SK-N-SH (cell line): Measurements from ENCODE around the gene KRT39.

Experiments used
- EP300 ChIP-seq, 2 experiments: IDR thresholded peaks; 2 replicates each; pipeline versions ENCODE4 v1.4.0 to v1.6.1; 2012; ENCODE audit warnings: borderline replicate concordance in 1 of 2, low read depth in 1 of 2, low read length in 1 of 2
- GABPA ChIP-seq: IDR thresholded peaks from 2 replicates; pipeline ENCODE4 v1.4.0; 2012; ENCODE audit warnings: low read depth, mild to moderate bottlenecking
- NFIC ChIP-seq: IDR thresholded peaks from 2 replicates; pipeline ENCODE4 v1.4.0; 2012; ENCODE audit warnings: borderline replicate concordance
- NRF1 ChIP-seq: IDR thresholded peaks from 2 replicates; pipeline ENCODE4 v1.6.1; 2012; ENCODE audit warnings: low read depth, mild to moderate bottlenecking, low read length
- POLR2AphosphoS5 ChIP-seq: IDR thresholded peaks from 2 replicates; pipeline ENCODE4 v1.6.1; 2012; ENCODE audit warnings: low read depth, low read length
- RFX5 ChIP-seq: IDR thresholded peaks from 2 replicates; pipeline ENCODE4 v1.6.1; 2012; ENCODE audit warnings: mild to moderate bottlenecking, improper control_type of control experiment, low read length
- YY1 ChIP-seq: IDR thresholded peaks from 2 replicates; pipeline ENCODE4 v1.4.0; 2012; ENCODE audit warnings: low read depth, mild to moderate bottlenecking
- TF ChIP-seq, protein P1 (sequence below): fragments of 200-600 bp; sonication (generic); IDR thresholded peaks from 2 replicates; pipeline ENCODE4 v1.6.1; 2017; ENCODE audit warnings: antibody characterized with exemption, mild to moderate bottlenecking, moderate library complexity
- TF ChIP-seq, protein P2 (sequence below): IDR thresholded peaks from 2 replicates; pipeline ENCODE4 v1.4.0; 2012; ENCODE audit warnings: low read depth

DNA sequence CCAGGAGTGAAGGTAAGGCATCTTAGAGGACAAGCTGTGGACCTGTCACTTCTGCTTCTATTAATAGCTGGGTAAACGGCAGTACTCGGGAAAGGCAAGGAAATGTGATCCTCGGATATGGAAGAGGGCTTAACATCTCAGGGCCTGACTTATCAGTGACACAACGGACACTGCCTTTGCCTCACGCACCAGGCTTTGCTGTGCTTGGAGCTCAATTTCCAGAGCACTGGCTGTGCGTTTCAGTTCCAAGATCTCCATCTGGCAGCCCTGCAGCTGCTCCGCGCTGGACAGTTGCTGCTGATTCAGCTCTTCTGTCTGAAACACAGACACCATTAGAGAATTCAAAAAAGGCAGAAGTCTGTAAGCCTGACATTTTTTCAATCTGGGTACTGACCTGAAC lies 13.8 kb upstream of the KRT39 start:
- TF ChIP-seq, protein P1, sequence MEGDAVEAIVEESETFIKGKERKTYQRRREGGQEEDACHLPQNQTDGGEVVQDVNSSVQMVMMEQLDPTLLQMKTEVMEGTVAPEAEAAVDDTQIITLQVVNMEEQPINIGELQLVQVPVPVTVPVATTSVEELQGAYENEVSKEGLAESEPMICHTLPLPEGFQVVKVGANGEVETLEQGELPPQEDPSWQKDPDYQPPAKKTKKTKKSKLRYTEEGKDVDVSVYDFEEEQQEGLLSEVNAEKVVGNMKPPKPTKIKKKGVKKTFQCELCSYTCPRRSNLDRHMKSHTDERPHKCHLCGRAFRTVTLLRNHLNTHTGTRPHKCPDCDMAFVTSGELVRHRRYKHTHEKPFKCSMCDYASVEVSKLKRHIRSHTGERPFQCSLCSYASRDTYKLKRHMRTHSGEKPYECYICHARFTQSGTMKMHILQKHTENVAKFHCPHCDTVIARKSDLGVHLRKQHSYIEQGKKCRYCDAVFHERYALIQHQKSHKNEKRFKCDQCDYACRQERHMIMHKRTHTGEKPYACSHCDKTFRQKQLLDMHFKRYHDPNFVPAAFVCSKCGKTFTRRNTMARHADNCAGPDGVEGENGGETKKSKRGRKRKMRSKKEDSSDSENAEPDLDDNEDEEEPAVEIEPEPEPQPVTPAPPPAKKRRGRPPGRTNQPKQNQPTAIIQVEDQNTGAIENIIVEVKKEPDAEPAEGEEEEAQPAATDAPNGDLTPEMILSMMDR: no peak
- TF ChIP-seq POLR2AphosphoS5: no peak
- TF ChIP-seq NRF1: no peak
- no peak for TF ChIP-seq EP300 (IDR thresholded peaks at IDR 0.05; ENCODE audit: borderline replicate concordance in 1 of 2, low read depth in 1 of 2, low read length in 1 of 2)
- TF ChIP-seq YY1: no peak
- TF ChIP-seq, protein P2, sequence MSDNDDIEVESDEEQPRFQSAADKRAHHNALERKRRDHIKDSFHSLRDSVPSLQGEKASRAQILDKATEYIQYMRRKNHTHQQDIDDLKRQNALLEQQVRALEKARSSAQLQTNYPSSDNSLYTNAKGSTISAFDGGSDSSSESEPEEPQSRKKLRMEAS: no peak
- TF ChIP-seq GABPA: no peak
- TF ChIP-seq RFX5: no peak
- no peak for TF ChIP-seq NFIC
